H1 (cell line): Measurements from ENCODE around the gene GP5. TPM values are rescaled to one million over a fixed set of nuclear protein-coding genes. Genes with fewer than 3 reads are reported as not detected.

Experiments used
- CTCF ChIP-seq, 3 experiments: IDR thresholded peaks; 1 replicate in 2 of 3; 2 replicates in 1 of 3; pipeline versions ENCODE4 v1.5.1 to v1.6.1; 2011; ENCODE audit warnings: low read length in 3 of 3, mild to moderate bottlenecking in 3 of 3, inconsistent platforms in 2 of 3, low read depth in 1 of 3, moderate library complexity in 1 of 3; ENCODE audit not compliant: insufficient read depth in 1 of 3; ENCODE audit errors: control extremely low read depth in 1 of 3
- GABPA ChIP-seq: IDR thresholded peaks from 2 replicates; pipeline ENCODE4 v1.6.1; 2011; ENCODE audit warnings: mild to moderate bottlenecking, low read length, moderate library complexity, borderline replicate concordance; ENCODE audit not compliant: insufficient read depth
- POU5F1 ChIP-seq: IDR thresholded peaks from 2 replicates; pipeline ENCODE4 v1.6.1; 2011; ENCODE audit warnings: low read depth, mild to moderate bottlenecking, low read length, moderate library complexity
- SP1 ChIP-seq: IDR thresholded peaks from 2 replicates; pipeline ENCODE4 v1.6.1; 2011; ENCODE audit warnings: low read depth, low read length
- TEAD4 ChIP-seq: IDR thresholded peaks from 2 replicates; pipeline ENCODE4 v1.6.1; 2012; ENCODE audit warnings: low read depth, low read length, inconsistent platforms, mixed read lengths
- polyA plus RNA-seq, 7 experiments: library from polyadenylated mRNA; depleted of rRNA in 3 of 7; stranded (reverse) in 5 of 7; unstranded in 2 of 7; fragments of >200 nt in 5 of 7; fragments of 200-250 nt in 2 of 7; gene quantifications; 1 replicate in 5 of 7; 2 replicates in 1 of 7; 4 replicates in 1 of 7; pipeline versions ENCODE4 v1.2.1 to v1.2.3, GENCODE V29; 2011 to 2013; ENCODE audit warnings: missing spikeins in 2 of 7, mixed read lengths in 2 of 7
- total RNA-seq: library from RNA; stranded (reverse); fragmentation: NEBNext Ultra II Directional; extraction: Animal tissue kit (Norgen Biotek cat#: 25700); gene quantifications from 2 replicates; pipeline ENCODE4 v1.2.1, GENCODE V29; 2021
- TF ChIP-seq, protein P1 (sequence below): IDR thresholded peaks from 2 replicates; pipeline ENCODE4 v1.6.1; 2012; ENCODE audit warnings: inconsistent platforms

The GP5 gene
- total and polyA plus RNA-seq, 2 of the 8 experiments (the other 6 are each of a cell fraction or from before 2014, with no cell fraction given) = 0.13 to 0.14 TPM

- TF ChIP-seq CTCF (IDR thresholded peaks at IDR 0.05; ENCODE audit: control extremely low read depth in 1 of 3, insufficient read depth in 1 of 3, low read depth in 1 of 3, low read length in 3 of 3) = no peak
- no peak for TF ChIP-seq GABPA
- TF ChIP-seq POU5F1 = no peak
- TF ChIP-seq SP1 = no peak
- TF ChIP-seq, protein P1, sequence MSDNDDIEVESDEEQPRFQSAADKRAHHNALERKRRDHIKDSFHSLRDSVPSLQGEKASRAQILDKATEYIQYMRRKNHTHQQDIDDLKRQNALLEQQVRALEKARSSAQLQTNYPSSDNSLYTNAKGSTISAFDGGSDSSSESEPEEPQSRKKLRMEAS = no peak
- TF ChIP-seq TEAD4 = no peak
Observed at GRCh38 chr3:194386066-194386465, 13.0 kb downstream of the GP5 start (continued).
